ENCODE data around the gene SLC38A3.

Gene SLC38A3

DNA sequence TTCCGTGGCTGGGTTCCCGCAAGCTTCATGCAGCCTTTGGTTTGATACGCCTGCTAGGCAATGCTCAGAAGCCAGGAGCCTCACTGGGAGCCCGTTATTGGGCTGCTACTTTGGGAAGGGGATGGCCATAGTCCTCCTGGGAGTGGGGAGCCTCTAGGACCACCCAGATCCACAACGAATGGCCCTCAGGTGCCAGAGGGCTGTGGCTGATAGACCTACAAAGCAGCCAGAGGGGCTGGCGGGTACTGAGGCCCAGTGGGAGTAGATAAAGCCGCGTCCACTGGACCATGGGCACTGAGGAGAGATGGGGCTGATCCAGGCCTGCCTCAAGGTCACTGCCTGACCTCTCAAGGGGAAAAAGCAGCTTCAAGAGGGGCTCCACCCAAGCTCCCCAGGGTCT, 12.9 kb upstream of the SLC38A3 start:
- Histone ChIP-seq H2BK15ac (ENCODE audit: low read depth, poor library complexity, severe bottlenecking) (no peak overlapping the region), H3K14ac (ENCODE audit: low read length in 2 of 2) (no peak overlapping the region), H3K9ac (ENCODE audit: low read length) (no peak overlapping the region), H3K36me3 (ENCODE audit: control insufficient read depth in 1 of 2, insufficient read depth in 2 of 2, low read depth in 1 of 2, low read length in 2 of 2) (peaks cover 0 to 4% of the 10 kb centered on the region in 2 experiments), H3K79me1 (replicated peaks; ENCODE audit: low read length, poor library complexity, severe bottlenecking) (no peaks in the 10 kb centered on the region), H3K4me2 (ENCODE audit: low read length, poor library complexity, severe bottlenecking) (no peak overlapping the region), H3K27me3 (ENCODE audit: control insufficient read depth in 1 of 2, insufficient read depth in 1 of 2, low read length in 2 of 2) (peaks cover 37 to 62% of the 10 kb centered on the region in 2 experiments), H3K27ac (ENCODE audit: low read length, poor library complexity, severe bottlenecking) (no peak overlapping the region), H2AK5ac (ENCODE audit: low read length, severe bottlenecking) (no peak overlapping the region), H3K23ac (ENCODE audit: low read length in 2 of 2) (no peak overlapping the region), H2BK120ac (ENCODE audit: low read depth, low read length) (no peak overlapping the region), H3K18ac (ENCODE audit: low read depth in 1 of 2, low read length in 2 of 2) (no peak overlapping the region), H2BK5ac (ENCODE audit: low read depth, low read length, poor library complexity, severe bottlenecking) (no peak overlapping the region), H2AFZ (ENCODE audit: low read depth, low read length) (no peak overlapping the region), H4K91ac (ENCODE audit: low read length) (no peak overlapping the region), H3K4me1 (ENCODE audit: control insufficient read depth, insufficient read depth, low read depth, low read length) (peaks cover 13% of the 10 kb centered on the region), H3K9me3 (ENCODE audit: control insufficient read depth, low read length) (no peaks in the 10 kb centered on the region), H3K4me3 (ENCODE audit: insufficient read depth in 1 of 2, low read depth in 1 of 2, low read length in 2 of 2) (no peak overlapping the region), H2BK12ac (ENCODE audit: low read length in 2 of 2) (no peak overlapping the region), H3K4ac (ENCODE audit: low read depth in 1 of 2, low read length in 2 of 2) (no peak overlapping the region), H4K8ac (ENCODE audit: low read length) (no peak overlapping the region)
- 81% methylated on average over 8 of the region's 8 CpGs for WGBS
- no peak for DNase-seq

DNA sequence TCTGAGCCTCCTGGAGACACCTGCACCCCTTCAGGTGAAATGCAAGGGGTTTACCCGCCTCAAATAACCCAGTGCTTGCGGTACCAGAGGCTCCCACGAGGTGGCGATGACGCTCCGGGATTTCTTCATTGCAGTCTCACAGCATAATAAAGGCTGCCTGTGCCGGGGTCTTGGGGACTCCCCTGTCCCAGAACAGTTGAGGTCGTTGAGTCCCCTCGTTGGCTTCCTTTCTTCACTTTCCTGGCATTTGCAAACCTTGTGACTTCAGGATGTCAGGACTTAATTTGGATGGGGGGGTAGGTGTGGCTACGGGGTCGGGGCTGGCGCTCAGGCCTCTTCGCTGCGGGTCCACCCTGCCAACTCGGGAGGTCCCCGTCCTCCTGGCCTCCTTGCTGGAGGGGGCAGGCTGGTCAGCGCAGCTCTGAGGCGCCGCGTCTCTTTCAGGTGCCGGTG, 12.4 kb upstream of the SLC38A3 start:
- H2AFZ ChIP-seq (ENCODE audit: low read depth, low read length) = no peak overlapping the region
- no peak overlapping the region for H2BK5ac ChIP-seq (ENCODE audit: low read depth, low read length, poor library complexity, severe bottlenecking)
- no peak overlapping the region for H3K23ac ChIP-seq (ENCODE audit: low read length in 2 of 2)
- no peak overlapping the region for H3K9ac ChIP-seq (ENCODE audit: low read length)
- no peaks in the 10 kb centered on the region for H3K9me3 ChIP-seq (ENCODE audit: control insufficient read depth, low read length)
- no peak overlapping the region for H4K91ac ChIP-seq (ENCODE audit: low read length)
- no peak overlapping the region for H3K4me2 ChIP-seq (ENCODE audit: low read length, poor library complexity, severe bottlenecking)
- peaks cover 13% of the 10 kb centered on the region for H3K4me1 ChIP-seq (ENCODE audit: control insufficient read depth, insufficient read depth, low read depth, low read length)
- H2BK120ac ChIP-seq (ENCODE audit: low read depth, low read length) = no peak overlapping the region
- no peak overlapping the region for H3K14ac ChIP-seq (ENCODE audit: low read length in 2 of 2)
- peaks cover 37 to 68% of the 10 kb centered on the region in 2 experiments for H3K27me3 ChIP-seq (ENCODE audit: control insufficient read depth in 1 of 2, insufficient read depth in 1 of 2, low read length in 2 of 2)
- DNase-seq = peak; percentile 57
- H3K36me3 ChIP-seq (ENCODE audit: control insufficient read depth in 1 of 2, insufficient read depth in 2 of 2, low read depth in 1 of 2, low read length in 2 of 2) = peaks cover 0 to under 1% of the 10 kb centered on the region in 2 experiments
- no peak overlapping the region for H4K8ac ChIP-seq (ENCODE audit: low read length)
- H2BK15ac ChIP-seq (ENCODE audit: low read depth, poor library complexity, severe bottlenecking) = no peak overlapping the region
- no peak overlapping the region for H3K4ac ChIP-seq (ENCODE audit: low read depth in 1 of 2, low read length in 2 of 2)
- no peak overlapping the region for H2BK12ac ChIP-seq (ENCODE audit: low read length in 2 of 2)
- H3K79me1 ChIP-seq (replicated peaks; ENCODE audit: low read length, poor library complexity, severe bottlenecking) = no peaks in the 10 kb centered on the region
- H2AK5ac ChIP-seq (ENCODE audit: low read length, severe bottlenecking) = no peak overlapping the region
- no peak overlapping the region for H3K18ac ChIP-seq (ENCODE audit: low read depth in 1 of 2, low read length in 2 of 2)
- WGBS = 42% methylated on average over 21 of the region's 21 CpGs
- no peak overlapping the region for H3K27ac ChIP-seq (ENCODE audit: low read length, poor library complexity, severe bottlenecking)
- no peak overlapping the region for H3K4me3 ChIP-seq (ENCODE audit: insufficient read depth in 1 of 2, low read depth in 1 of 2, low read length in 2 of 2)

DNA sequence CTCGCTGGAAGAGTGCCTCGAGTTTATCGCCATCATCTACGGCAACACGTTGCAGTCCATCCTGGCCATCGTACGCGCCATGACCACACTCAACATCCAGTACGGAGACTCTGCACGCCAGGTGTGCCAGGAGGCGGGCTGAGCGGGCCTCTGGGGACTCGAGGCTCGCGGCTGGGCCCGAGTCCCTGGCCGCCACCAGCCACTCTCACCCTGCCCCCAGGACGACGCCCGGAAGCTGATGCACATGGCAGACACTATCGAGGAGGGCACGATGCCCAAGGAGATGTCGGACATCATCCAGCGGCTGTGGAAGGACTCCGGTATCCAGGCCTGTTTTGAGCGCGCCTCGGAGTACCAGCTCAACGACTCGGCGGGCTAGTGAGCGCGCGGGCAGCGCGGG, 11.8 kb upstream of the SLC38A3 start:
- Histone ChIP-seq H2BK120ac (ENCODE audit: low read depth, low read length) (no peak overlapping the region), H3K9ac (ENCODE audit: low read length) (no peak overlapping the region), H3K18ac (ENCODE audit: low read depth in 1 of 2, low read length in 2 of 2) (no peak overlapping the region), H2AK5ac (ENCODE audit: low read length, severe bottlenecking) (no peak overlapping the region), H3K23ac (ENCODE audit: low read length in 2 of 2) (no peak overlapping the region), H4K91ac (ENCODE audit: low read length) (no peak overlapping the region), H3K79me1 (replicated peaks; ENCODE audit: low read length, poor library complexity, severe bottlenecking) (no peaks in the 10 kb centered on the region), H3K27ac (ENCODE audit: low read length, poor library complexity, severe bottlenecking) (no peak overlapping the region), H2BK5ac (ENCODE audit: low read depth, low read length, poor library complexity, severe bottlenecking) (no peak overlapping the region), H2BK12ac (ENCODE audit: low read length in 2 of 2) (no peak overlapping the region), H4K8ac (ENCODE audit: low read length) (no peak overlapping the region), H3K4me3 (ENCODE audit: insufficient read depth in 1 of 2, low read depth in 1 of 2, low read length in 2 of 2) (no peak overlapping the region), H3K4me1 (ENCODE audit: control insufficient read depth, insufficient read depth, low read depth, low read length) (peaks cover 13% of the 10 kb centered on the region), H2AFZ (ENCODE audit: low read depth, low read length) (no peak overlapping the region), H3K4me2 (ENCODE audit: low read length, poor library complexity, severe bottlenecking) (no peak overlapping the region), H3K36me3 (ENCODE audit: control insufficient read depth in 1 of 2, insufficient read depth in 2 of 2, low read depth in 1 of 2, low read length in 2 of 2) (no peaks in the 10 kb centered on the region), H3K14ac (ENCODE audit: low read length in 2 of 2) (no peak overlapping the region), H3K9me3 (ENCODE audit: control insufficient read depth, low read length) (no peaks in the 10 kb centered on the region), H3K27me3 (ENCODE audit: control insufficient read depth in 1 of 2, insufficient read depth in 1 of 2, low read length in 2 of 2) (peaks cover 37 to 68% of the 10 kb centered on the region in 2 experiments), H2BK15ac (ENCODE audit: low read depth, poor library complexity, severe bottlenecking) (no peak overlapping the region), H3K4ac (ENCODE audit: low read depth in 1 of 2, low read length in 2 of 2) (no peak overlapping the region)
- WGBS = 89% methylated on average over 36 of the region's 36 CpGs
- DNase-seq = no peak

DNA sequence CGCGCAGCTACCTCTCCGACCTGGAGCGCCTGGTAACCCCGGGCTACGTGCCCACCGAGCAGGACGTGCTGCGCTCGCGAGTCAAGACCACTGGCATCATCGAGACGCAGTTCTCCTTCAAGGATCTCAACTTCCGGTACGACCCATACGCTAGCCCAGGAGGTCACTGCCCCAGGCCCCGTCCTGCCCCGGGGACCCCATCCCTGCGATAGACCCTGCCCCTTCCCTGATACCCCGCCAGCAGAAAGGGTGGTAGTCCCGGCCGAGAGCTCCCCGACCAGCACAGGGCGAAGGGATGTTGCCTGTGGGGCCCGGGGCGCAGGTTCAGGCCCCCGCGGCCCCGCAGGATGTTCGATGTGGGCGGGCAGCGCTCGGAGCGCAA, 11.3 kb upstream of the SLC38A3 start:
- H4K8ac ChIP-seq (ENCODE audit: low read length) = no peak overlapping the region
- H2BK120ac ChIP-seq (ENCODE audit: low read depth, low read length) = no peak overlapping the region
- no peak overlapping the region for H3K4me3 ChIP-seq (ENCODE audit: insufficient read depth in 1 of 2, low read depth in 1 of 2, low read length in 2 of 2)
- no peak overlapping the region for H2BK5ac ChIP-seq (ENCODE audit: low read depth, low read length, poor library complexity, severe bottlenecking)
- no peaks in the 10 kb centered on the region for H3K79me1 ChIP-seq (replicated peaks; ENCODE audit: low read length, poor library complexity, severe bottlenecking)
- H3K36me3 ChIP-seq (ENCODE audit: control insufficient read depth in 1 of 2, insufficient read depth in 2 of 2, low read depth in 1 of 2, low read length in 2 of 2) = no peaks in the 10 kb centered on the region
- no peak overlapping the region for H2BK15ac ChIP-seq (ENCODE audit: low read depth, poor library complexity, severe bottlenecking)
- H2AK5ac ChIP-seq (ENCODE audit: low read length, severe bottlenecking) = no peak overlapping the region
- peaks cover 37 to 70% of the 10 kb centered on the region in 2 experiments for H3K27me3 ChIP-seq (ENCODE audit: control insufficient read depth in 1 of 2, insufficient read depth in 1 of 2, low read length in 2 of 2)
- no peak overlapping the region for H3K14ac ChIP-seq (ENCODE audit: low read length in 2 of 2)
- no peak overlapping the region for H3K4me2 ChIP-seq (ENCODE audit: low read length, poor library complexity, severe bottlenecking)
- H3K9ac ChIP-seq (ENCODE audit: low read length) = no peak overlapping the region
- H2BK12ac ChIP-seq (ENCODE audit: low read length in 2 of 2) = no peak overlapping the region
- H3K18ac ChIP-seq (ENCODE audit: low read depth in 1 of 2, low read length in 2 of 2) = no peak overlapping the region
- H2AFZ ChIP-seq (ENCODE audit: low read depth, low read length) = no peak overlapping the region
- no peak overlapping the region for H3K23ac ChIP-seq (ENCODE audit: low read length in 2 of 2)
- H4K91ac ChIP-seq (ENCODE audit: low read length) = no peak overlapping the region
- no peak for DNase-seq
- peaks cover 13% of the 10 kb centered on the region for H3K4me1 ChIP-seq (ENCODE audit: control insufficient read depth, insufficient read depth, low read depth, low read length)
- no peaks in the 10 kb centered on the region for H3K9me3 ChIP-seq (ENCODE audit: control insufficient read depth, low read length)
- no peak overlapping the region for H3K27ac ChIP-seq (ENCODE audit: low read length, poor library complexity, severe bottlenecking)
- 95% methylated on average over 34 of the region's 34 CpGs for WGBS
- no peak overlapping the region for H3K4ac ChIP-seq (ENCODE audit: low read depth in 1 of 2, low read length in 2 of 2)

Data from mesenchymal stem cell (in vitro differentiated cells and primary cell).